GM23248 (cell line): Measurements from ENCODE around the gene CPNE6.

Experiments used
- EZH2 ChIP-seq: fragments of 200-600 bp; sonication (generic); IDR thresholded peaks from 2 replicates; pipeline ENCODE4 v1.6.1; 2018; ENCODE audit warnings: antibody characterized with exemption, mild to moderate bottlenecking; ENCODE audit not compliant: insufficient read depth, poor library complexity, severe bottlenecking
- EZH2phosphoT487 ChIP-seq: fragments of 200-600 bp; sonication (generic); IDR thresholded peaks from 2 replicates; pipeline ENCODE4 v1.6.1; 2018; ENCODE audit warnings: antibody characterized with exemption, moderate library complexity, mild to moderate bottlenecking, low read depth; ENCODE audit not compliant: insufficient read depth

GRCh38 chr14:24123424-24124417 lies 52.4 kb downstream of the CPNE6 start:
- no peak for TF ChIP-seq EZH2phosphoT487
- no peak for TF ChIP-seq EZH2
